PC-3 (cell line): ENCODE results near the gene OVOL3.

Source experiments
- EZH2 ChIP-seq: fragments of 300-600 bp; sonication (generic); IDR thresholded peaks from one replicate; pipeline ENCODE4 v1.6.1; 2017; ENCODE audit warnings: antibody characterized with exemption, mild to moderate bottlenecking, low read length; ENCODE audit not compliant: unreplicated experiment
- TF ChIP-seq, protein P1 (sequence below): fragments of 300-600 bp; sonication (generic); conservative IDR thresholded peaks from 2 replicates; pipeline ENCODE4 v1.5.1; 2017; ENCODE audit warnings: antibody characterized with exemption, low read depth, mild to moderate bottlenecking, low read length

DNA sequence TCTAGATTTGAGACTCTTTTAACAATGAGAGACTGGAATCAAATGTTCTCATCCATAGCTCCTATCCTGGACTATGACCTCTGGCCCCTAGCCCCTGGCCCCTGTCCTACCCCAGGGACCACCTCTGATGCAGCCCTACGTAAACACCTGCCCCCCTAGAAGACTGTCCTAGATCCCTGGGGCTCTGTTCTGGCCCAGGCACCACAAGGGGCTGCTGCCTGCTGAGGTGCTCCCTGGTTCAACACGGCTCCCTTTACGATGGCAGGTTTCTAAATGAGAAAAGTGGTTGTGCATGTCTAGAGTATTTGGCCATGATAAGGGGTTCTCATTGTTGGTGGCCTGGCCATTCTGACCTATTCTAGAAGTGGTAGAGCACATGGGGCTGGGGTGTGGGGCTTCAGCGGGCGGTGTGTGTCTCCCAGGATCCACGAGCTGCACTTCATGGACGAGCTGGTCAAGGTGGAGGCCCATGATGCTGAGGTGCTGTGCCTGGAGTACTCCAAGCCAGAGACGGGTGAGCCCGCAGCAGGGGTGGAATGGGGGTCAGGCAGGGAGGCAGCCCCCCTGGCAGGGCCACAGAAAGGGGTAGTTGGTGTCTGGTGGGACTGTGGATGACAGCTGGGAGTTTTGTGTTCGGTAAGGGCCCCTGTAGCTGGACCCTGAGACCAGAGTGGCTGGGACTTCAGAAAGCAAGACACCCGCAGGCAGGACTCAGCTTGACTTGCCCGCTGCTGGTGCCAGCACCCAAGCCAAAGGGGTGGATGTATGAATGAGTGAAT, 26.5 kb upstream of the OVOL3 start:
- TF ChIP-seq, protein P1, sequence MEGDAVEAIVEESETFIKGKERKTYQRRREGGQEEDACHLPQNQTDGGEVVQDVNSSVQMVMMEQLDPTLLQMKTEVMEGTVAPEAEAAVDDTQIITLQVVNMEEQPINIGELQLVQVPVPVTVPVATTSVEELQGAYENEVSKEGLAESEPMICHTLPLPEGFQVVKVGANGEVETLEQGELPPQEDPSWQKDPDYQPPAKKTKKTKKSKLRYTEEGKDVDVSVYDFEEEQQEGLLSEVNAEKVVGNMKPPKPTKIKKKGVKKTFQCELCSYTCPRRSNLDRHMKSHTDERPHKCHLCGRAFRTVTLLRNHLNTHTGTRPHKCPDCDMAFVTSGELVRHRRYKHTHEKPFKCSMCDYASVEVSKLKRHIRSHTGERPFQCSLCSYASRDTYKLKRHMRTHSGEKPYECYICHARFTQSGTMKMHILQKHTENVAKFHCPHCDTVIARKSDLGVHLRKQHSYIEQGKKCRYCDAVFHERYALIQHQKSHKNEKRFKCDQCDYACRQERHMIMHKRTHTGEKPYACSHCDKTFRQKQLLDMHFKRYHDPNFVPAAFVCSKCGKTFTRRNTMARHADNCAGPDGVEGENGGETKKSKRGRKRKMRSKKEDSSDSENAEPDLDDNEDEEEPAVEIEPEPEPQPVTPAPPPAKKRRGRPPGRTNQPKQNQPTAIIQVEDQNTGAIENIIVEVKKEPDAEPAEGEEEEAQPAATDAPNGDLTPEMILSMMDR = no peak
- TF ChIP-seq EZH2 = no peak
